Iris pigment epithelial cell (primary cell): Measurements from ENCODE around the gene MED27.

Experiments
- DNase-seq: peaks from one replicate; pipeline ENCODE4 v3.0.0-alpha.2; 2011; ENCODE audit warnings: low read depth

Gene MED27

GRCh38 chr9:131854896-131855613 lies 224.6 kb downstream of the MED27 start:
- DNase-seq = peak; percentile 39

DNA sequence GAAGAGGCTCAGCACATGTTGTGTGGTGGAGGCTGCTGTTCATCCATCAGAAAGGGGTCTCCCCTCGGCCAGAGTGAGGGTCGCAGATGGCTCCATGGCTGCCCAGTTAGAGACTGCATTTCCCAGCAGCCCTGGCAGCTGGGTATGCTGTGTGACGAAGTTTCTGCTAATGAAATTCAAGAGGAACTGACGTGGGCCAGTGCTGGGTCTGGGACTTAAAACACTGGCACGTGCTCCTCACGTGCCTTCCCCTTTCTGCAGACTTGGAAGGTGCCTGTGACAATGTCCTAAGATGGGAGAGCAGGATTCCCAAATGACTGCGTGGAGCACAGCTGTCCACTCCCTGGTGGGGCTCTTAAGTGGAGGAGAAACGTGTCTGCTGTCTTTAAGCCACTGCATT lies 225.3 kb downstream of the MED27 start:
- no peak for DNase-seq

- no peak for DNase-seq
Measured at GRCh38 chr9:131853434-131853833, 226.2 kb downstream of the MED27 start.

DNA sequence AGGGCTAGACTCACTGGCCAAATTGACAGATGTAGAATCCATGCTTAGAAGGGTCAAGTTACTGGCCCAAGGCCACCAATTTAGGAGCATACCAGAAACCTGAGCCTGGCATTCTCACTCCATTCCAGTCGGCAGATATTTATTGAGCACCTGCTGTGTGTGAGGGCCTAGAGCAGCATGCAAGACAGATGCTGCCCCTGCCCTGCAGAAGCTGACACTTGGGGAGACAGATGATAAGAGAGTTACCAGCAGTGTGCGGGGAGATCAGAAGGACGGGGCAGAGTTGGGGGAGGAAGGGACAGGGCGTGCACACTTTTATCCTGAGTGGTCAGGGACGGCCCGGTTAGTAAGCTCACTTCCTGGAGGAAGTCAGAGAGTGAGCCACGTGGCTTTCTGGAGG lies 228.3 kb downstream of the MED27 start:
- no peak for DNase-seq

DNA sequence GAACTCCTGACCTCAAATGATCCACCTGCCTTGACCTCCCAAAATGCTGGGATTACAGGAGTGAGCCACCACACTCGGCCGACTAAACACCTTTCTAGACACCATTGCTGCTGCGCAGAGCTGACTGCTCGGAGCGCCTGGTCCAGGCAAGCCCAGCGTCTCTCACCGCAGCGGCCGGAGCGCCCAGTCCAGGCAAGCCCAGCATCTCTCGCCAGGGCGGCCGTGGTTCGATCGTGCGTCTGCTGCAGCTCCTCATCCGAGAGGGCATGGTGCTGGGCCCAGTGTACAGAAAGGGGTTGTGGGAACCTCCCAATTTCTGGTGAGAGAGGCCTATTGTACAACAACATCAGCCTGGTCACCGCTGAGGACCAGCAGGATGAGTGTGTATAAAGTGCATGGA lies 230.3 kb downstream of the MED27 start:
- no peak for DNase-seq

- DNase-seq = no peak
Measured at GRCh38 chr9:131848570-131849160, 231.0 kb downstream of the MED27 start.

DNA sequence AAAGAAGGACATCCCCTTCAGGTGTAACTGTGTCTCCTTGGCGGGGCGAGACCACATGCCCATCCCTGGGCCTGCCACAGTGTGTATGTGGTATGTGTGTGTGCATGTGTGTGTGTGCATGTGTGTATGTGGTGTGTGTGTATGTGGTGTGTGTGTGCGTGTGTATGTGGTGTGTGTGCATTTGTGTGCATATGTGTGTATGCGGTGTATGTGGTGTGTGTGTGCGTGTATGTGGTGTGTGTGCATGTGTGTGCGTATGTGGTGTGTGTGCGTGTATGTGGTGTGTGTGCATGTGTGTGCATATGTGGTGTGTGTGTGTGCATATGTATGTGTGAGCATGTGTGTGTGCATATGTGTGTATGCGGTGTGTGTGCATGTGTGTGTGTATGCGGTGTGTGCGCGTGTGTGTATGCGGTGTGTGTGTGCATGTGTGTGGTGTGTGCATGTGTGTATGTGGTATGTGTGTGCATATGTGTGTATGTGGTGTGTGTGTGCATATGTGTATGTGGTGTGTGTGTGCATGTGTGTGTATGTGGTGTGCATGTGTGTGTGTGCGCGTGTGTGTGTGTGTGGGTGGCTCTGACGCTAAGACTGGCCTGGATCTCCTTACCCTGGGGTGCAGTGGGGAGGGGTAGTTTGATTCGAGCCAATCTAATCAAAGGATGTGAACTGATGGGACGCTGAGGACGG lies 231.9 kb downstream of the MED27 start:
- DNase-seq = no peak

- DNase-seq = no peak
Measured at GRCh38 chr9:131845305-131846298, 234.1 kb downstream of the MED27 start.

GRCh38 chr9:131844745-131845118 lies 234.9 kb downstream of the MED27 start:
- DNase-seq = no peak

DNA sequence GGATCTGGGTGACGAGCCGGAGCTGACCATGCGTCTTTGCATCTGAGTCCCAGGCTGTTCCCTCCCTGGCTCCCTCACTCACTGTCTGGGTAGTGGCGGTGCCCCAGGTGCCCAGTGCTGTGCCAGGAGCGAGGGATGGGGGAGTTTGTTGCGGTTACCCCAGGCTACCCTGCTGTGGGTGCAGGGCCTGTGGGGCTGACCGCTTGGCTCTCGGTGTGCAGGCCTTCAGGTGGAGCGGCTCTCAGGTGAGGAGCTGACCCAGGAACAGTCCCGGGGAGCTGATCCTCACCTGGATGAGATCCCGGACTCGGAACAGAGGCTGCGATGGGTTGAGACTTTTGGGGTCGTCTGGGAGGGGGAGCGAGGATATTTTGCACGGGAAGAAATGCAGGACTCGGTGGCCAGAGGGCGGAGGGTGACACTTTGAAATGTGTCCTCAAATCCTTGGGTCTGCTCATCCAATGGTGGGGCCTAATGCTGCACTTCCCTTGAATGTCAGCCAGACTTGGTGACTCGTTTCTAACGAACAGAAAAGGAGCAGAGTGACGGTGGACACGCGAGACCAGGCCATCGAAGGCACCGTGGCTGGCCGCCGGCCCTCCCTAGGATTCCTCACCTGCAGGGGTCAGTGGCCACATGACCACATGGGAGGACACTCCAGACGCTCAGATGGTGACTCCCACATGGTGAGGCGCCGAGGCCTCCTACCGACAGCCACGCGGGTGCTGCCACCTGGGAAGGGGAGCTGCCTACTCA lies 235.5 kb downstream of the MED27 start:
- no peak for DNase-seq

- DNase-seq = no peak
Measured at GRCh38 chr9:131841765-131842318, 237.8 kb downstream of the MED27 start.

DNA sequence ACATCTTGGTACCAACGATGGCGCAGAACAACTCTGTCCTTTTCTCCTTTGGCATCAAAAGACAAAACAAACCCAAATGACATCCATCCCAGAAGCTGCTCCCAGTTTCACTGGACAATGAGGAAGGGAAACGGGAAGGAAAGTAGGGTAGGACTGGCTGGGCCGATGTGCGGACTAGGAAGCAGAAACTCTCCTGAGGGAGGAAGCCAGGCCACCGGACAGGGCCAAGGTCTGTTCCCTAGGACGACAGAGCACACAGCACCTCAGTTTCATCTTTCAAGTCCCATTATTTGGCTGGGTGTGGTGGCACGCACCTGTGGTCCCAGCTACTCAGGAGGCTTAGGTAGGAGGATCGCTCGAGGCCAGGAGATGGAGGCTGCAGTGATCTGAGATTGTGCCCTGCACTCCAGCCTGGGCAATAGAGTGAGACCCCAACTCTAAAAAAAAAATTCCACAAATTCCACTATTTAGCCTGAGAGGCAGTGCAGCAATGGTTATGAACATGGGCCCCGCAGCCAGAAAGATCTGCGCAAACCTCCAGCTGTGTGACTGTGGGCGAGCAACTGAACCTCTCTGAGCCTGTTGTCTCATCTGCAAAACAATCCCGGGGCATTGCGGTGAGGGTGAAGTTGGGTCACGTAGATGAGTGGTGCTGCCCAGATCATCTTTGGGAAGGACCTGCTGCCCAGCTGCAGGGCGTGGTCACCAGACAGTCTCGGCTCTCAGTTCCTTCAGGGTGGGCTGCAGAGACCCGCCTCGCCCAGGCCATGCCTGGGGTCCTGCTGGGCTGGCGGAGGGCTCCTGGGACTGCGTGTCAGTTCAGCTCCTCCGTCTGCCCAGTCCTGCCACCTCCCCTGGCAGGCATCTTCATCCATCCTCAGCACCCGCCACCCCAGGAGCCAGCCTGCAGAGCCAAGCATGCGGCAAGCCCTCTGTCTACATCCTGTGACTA lies 238.6 kb downstream of the MED27 start:
- no peak for DNase-seq

GRCh38 chr9:131840220-131840619 lies 239.4 kb downstream of the MED27 start:
- DNase-seq = no peak

DNA sequence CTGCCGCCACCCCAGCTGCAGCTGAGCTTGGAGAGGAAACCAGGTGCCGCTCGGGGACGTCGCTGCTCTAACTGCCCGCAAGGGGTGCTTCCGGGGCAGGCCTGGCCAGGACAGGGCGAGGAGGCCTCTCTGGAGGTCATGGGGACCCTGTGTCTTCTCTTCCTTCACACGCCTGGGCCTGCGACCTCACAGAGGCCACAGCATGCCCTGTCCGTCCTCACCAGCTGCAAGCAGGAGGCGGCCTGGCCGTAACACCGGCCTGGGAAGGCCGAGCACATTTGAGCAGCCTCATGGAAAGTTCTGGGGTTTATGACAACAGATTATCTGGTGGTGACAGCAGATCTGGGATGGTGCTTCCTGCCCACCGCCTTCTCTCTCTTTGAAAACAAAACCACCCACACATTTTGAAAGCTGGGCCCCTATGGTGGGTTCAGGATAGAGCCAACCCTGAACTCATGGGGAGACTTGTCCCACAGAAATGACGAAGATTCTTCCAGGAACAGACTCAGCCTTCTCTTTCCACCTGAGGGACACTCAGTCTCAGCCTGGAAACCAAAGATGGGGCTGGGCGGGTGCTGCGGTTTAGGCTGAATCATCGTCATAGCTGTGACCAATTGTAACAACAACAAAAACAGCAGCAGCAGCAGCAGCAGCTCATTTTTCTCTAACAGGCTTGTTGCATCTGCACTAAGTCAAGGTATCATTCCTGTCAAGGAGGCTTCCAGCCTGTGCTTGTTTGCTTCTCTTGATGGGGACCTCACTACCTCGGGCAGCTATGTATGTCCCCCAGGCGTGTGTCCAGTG lies 240.2 kb downstream of the MED27 start:
- peak; percentile 60 for DNase-seq

DNA sequence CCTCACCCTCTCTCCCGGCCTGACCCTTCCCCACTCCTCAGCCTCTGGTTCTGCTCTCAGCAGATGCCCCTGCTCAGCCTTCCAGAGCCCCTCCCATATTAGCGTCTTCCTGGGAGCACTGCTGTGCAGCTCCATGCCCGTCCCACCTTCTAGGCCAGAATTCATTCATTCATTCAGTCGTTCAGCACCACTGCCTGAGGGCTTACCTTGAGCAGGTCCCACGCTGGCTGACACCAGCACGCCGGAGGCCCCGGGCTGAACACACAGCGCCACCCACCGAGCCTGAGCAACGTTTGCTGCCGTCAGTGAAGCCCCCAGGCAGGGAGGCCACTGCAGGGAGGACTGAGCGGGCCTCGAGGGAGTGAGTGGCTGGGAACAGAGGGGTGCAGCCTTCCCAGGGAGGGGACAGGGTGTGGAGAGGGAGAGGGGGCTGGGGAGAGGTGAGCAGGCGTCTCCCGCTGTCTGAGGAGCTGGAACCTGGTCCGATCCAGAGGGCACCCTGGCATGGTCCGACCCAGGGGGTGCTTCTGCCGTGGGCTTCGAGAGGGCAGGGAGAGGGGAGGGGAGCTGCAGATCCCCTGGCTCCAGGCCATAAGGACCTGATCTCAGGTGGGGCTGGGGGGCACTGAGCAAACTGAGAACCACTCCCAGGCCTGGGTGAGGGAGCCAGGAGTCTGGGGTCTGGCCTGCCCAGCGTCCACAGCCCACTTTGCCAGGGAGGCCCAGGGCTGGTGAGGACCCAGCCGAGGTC lies 241.0 kb downstream of the MED27 start:
- no peak for DNase-seq

DNA sequence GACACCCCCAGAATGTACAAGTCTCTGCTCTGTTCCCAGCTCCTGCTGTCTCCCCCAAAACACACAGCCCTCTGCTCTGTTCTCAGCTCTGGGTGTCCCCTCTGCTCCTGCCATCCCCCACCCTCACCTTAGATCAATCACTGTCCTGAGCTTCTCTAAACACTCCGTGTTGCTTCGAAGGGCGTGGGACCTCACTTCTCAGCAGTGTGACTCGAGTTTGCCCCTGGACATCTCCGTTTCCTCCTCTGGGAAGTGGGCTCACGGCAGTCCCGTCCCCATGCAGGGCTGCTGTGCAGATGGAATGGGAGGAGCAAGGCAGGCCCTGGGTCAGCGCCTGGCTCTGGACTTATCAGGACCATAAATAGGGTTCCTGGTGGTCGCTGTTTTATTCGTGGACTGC lies 241.8 kb downstream of the MED27 start:
- DNase-seq = no peak

DNA sequence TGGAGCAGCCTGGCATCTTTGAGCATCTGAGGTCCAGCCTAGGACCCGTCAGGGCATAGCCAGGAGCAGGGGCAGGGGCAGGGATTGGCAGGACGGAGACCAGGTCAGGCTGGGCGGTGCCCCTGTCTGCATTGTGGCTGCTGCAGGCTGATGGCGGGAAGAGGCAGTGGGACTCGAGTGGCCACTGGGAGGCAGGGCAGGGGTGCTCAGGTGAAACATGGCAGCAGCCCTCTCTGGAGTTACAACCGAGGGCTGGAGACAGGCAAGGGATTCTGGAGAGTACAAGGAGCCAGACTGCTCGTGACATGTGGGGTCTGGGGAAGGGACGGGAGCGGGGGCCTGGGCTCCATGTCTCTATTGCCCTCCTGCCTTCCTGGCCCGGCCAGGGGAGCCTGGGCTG lies 242.4 kb downstream of the MED27 start:
- no peak for DNase-seq

- DNase-seq = no peak
Measured at GRCh38 chr9:131836607-131837315, 242.9 kb downstream of the MED27 start.
